Epithelial cell of esophagus (primary cell): ENCODE results near the gene GLIS2.

Experiments used
- DNase-seq: peaks from one replicate; pipeline ENCODE4 v3.0.0; 2010; ENCODE audit warnings: low read depth
- H3K4me3 ChIP-seq: 2 replicates; pipeline ENCODE4 v1.5.1; 2011; ENCODE audit warnings: mild to moderate bottlenecking, low read length, control low read depth
- CTCF ChIP-seq: IDR thresholded peaks from 2 replicates; pipeline ENCODE4 v1.5.1; 2011; ENCODE audit warnings: low read depth, mild to moderate bottlenecking, low read length, control low read depth, inconsistent platforms; ENCODE audit not compliant: insufficient read depth; ENCODE audit errors: missing control alignments

Gene GLIS2

GRCh38 chr16:4361033-4361943 is 45.4 kb downstream of the GLIS2 start:
- no peak for TF ChIP-seq CTCF
- no peak overlapping the region for H3K4me3 ChIP-seq
- DNase-seq = no peak

GRCh38 chr16:4361944-4362311 is 46.1 kb downstream of the GLIS2 start:
- H3K4me3 ChIP-seq = no peak overlapping the region
- DNase-seq = no peak
- no peak for TF ChIP-seq CTCF

GRCh38 chr16:4362476-4363135 is 46.7 kb downstream of the GLIS2 start:
- no peak overlapping the region for H3K4me3 ChIP-seq
- no peak for DNase-seq
- TF ChIP-seq CTCF = no peak

GRCh38 chr16:4364196-4365013 is 48.5 kb downstream of the GLIS2 start:
- no peak for DNase-seq
- no peak overlapping the region for H3K4me3 ChIP-seq
- TF ChIP-seq CTCF = no peak

GRCh38 chr16:4365014-4365406 is 49.1 kb downstream of the GLIS2 start:
- TF ChIP-seq CTCF = no peak
- H3K4me3 ChIP-seq = no peak overlapping the region
- no peak for DNase-seq

- DNase-seq = no peak
- TF ChIP-seq CTCF = no peak
- no peak overlapping the region for H3K4me3 ChIP-seq
Observed at GRCh38 chr16:4365615-4366014, 49.7 kb downstream of the GLIS2 start.
